Islet of Langerhans (tissue), 1 donor: ENCODE results near the gene L3MBTL4.
"Not testable (repeated sequence)": the region's sequence is repeated elsewhere in the genome, so short reads cannot be mapped to it uniquely, and the experiment has no call there.

ENCODE experiments used
- FAIRE-seq: peaks from one replicate; lab custom pipeline; 2011; peaks lifted over from hg19 to GRCh38; lab: Jason Lieb, UNC

Gene L3MBTL4

DNA sequence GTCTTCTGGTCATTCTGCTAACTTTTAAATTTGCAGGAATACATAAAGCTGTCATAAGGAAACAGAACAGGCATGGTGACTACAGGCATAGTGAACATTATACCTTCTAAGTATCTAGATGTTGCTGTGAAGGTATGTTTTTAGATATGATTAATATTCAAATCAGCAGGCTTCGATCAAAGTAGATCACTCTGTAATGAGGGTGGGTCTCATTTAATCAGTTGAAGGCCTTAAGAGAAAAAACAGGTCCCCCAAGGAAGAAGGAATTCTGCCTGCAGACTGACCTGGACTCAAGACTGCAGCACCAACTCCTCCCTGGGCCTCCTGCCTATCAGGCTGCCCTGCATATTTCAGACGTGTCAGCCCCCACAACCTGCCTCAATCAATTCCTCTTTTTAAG is 104.0 kb downstream of the L3MBTL4 start:
- no peak for FAIRE-seq

DNA sequence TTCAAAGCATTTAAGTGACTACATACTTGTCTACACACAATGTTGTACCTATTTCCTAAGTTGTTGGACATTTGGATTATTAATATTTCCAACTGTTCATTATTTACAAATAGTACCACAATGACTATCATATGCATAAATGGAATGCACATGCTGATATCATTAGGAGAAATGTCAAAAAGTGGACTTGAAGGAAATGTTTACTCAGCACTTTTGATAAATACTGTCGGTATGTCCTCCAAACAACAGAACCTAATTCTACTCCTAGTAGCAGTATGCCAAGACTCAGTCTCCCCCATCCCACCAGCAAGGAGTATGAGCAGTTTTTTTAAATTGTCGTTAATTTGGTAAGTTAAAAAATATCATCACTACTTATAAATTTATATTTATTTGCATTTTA is 116.8 kb downstream of the L3MBTL4 start:
- no peak for FAIRE-seq

DNA sequence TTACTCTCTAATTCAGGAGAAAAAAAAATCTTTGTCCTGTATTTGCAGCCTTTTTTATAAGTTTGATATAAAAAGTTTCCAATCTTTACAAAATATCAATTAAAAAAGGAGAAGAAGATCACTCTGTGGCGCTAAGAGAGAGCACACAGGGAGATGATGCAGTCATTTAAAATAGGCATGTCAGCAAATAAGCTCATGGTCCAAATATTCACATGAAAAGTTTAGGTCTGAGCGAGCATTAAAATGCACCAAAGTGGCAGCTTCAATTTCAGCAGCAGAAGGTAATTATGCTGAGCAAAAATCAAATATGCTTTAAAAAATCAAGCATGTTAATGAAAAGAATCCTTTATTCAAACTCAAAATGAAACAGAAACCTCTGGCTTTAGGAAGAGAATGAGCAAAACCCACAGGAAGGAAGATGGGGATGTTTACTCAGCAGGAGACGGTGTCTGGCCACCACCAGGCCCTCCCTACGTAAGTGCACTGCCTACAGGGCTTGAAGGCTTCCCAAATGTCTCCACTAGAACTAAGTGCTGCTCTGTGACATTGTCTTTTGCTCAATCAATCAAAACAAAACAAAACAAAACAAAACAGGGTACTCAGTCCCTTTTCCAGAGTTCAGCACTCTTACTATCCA is 120.4 kb downstream of the L3MBTL4 start:
- no peak for FAIRE-seq

DNA sequence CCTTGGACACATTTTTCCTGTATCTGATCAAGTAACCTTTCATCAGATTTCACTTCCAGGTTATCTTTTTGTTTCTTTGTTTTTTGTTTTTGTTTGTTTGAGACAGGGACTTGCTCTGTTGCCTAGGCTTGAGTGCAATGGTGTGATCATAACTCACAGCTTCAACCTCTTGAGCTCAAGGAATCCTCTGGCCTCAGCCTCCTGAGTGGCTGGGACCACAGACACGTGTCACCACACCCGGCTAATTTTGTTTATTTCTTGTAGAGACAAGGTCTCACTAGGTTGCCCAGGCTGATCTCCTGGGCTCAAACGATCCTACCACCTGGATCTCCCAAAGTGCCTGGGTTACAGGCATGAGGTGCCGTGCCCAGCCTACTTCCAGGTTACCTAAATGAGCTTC is 124.9 kb downstream of the L3MBTL4 start:
- FAIRE-seq, result no peak

DNA sequence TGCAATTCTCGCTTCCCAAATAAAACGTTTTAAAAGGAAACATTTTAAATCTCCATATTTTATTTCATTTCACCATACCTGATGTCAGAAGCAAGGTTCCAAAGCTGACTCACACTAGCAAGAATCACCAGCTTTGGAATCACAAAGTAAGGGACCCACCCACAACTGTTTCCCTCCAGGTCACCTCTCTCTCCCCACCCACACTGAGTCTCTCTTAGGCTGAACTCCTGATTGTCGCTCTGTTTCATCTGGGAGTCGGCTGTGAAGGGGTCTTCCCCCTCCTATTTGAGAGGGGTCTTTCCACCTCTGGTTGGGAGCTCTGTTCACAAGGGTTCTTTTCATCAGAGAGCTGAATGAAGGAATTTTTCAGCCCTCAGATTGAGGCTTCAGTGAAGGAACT is 128.1 kb downstream of the L3MBTL4 start:
- FAIRE-seq, result no peak

DNA sequence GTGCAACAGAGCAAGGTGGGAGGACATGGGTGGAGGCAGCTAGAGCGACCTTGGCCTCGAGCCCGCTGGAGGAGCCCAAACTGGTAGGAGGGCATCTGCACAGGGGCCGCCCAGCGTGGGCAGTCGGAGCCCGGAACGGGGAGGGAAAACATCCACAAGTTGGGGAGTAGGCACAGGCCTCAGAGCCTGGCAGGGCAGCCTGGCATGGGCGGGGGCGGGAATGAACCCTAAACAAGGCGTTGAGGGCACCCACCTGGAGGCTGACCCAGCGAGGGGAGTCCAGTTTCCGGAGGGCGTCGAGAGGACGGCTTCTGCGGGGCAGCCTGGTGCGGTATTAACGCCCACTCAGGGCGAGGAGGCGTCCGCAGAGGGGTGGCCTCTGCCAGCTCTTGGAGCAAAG is 129.9 kb downstream of the L3MBTL4 start:
- no peak for FAIRE-seq

DNA sequence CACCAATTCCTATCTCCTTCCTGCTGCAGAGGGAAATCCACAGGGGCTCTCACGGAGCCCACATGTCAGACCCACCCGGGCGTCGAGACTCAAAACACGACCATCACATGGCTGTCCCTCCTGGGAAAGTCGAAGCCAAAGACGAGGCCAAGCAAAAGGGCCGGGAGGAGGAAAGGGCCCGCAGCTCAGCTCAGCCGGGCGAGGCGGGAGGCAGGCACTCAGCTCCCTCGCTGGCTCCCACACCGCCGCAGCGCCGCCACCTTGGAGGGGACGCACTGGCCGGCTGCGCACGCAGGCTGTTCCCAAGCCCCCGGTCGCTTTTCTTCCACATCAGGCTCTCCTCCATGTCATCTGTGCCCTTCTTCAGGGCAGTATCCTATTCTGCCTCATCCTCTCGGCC is 130.4 kb downstream of the L3MBTL4 start:
- FAIRE-seq, result no peak

DNA sequence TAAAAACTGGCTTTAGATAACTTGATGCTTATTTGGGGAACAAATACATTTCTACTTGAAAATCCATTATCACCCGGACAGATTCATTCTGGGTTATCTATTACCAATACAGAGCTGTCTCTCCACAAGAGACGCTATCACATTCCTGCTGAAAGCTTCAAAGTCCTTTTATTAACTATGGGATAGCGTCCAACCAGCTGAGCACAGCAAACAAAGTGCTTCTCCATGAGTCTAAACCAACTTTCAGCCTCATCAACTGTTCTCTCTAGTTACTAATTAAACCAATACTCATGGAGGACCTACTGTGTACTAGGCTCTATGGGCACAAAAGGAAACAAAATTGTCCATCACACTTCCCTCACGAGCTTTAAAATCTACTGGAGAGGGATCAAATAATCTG is 132.8 kb downstream of the L3MBTL4 start:
- FAIRE-seq, result no peak

DNA sequence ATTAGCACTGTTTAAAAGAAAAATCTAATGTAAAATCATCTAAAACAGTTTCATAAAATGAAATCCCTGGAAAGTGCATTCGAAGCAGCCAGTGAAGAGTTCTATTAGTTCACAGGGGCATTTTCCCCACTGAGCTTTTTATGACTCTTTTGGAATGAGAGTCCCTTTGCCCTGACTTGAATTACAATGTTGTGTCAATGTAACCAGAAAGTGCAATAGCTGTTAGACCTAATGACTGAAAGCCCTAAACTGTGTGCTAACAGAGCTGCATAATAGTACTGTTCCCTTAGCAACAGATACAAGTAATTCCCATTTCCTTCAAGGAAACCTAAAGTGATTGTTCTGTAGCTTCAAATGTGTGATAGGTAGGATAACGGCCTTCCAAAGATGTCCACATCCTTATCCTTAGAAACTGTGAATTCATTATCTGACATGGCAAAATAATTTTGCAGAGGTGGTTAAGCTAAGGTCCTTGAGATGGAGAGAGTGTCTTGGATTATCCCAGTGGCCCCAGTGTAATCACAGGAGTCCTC is 134.4 kb downstream of the L3MBTL4 start:
- no peak for FAIRE-seq

DNA sequence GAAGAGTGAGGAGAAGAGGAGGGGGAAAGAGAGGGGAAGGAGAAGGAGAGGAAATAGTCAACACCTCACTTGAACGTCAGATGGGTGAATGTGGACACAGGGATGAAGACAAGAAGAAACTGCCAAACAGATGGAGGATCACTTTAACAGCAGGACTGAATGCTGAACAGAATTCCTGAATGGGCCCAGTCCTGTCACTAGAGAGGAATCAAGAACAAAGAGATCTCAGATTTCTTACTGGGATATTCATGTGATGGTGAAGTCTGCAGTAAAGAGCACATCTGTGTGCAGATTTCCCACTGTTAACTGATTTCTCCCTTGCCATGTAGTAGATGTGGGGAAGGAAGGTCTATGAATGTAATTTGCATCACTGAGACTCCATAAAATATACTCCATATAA is 135.4 kb downstream of the L3MBTL4 start:
- FAIRE-seq, result no peak

DNA sequence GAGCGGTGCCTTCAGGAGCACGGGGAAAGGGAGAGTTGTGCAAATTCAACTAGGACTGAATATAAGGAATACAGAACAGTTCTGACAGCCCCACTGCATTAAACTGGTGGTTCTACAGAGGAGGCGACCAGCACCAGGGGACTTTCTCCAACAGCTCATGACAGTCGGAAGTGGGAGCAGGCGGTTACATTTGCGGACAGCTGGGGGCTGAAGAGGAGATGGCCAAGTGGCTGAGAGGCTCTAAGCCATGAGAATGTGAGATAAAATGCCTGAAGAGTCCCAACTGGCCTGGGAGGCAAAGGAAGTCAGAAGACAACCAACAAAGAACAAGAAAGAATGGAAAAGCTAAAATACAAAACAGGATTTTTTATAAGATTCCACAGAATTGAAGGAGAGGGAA is 141.3 kb downstream of the L3MBTL4 start:
- FAIRE-seq, result no peak

DNA sequence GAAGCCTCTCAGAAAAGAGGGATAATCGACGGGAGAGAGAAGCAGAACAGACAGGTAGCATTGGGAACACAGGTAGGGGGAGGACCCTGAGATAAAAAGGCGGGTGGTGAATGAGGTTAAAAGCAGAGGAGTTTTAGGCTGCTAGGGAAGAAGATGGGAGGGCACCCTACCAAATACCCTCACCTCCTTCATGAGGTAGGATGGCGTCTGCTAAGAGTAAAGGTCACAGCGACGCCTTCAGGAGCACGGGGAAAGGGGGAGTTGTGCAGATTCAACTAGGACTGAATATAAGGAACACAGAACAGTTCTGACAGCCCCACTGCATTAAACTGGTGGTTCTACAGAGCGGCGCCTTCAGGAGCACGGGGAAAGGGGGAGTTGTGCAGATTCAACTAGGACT is 142.6 kb downstream of the L3MBTL4 start:
- FAIRE-seq, result not testable (repeated sequence)

DNA sequence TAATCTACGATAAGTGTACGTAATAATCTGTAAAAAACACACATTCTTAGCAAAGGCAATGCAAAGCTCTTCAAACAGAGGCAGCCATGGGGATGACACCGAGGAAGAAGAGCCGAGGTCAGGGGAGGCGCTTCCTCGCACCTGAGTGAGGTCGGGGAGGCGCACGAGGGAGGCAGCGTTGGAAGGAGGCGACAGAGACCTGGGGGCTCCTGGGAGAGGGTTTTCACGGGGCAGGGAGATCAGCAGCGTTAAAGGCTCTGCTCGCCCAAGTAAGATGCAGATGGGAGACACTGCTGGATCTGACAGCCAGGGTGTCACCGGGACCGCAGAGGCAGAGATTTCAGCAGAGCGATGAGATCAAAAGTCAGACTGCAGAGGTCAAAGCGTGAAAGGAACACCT is 143.1 kb downstream of the L3MBTL4 start:
- FAIRE-seq, result no peak

DNA sequence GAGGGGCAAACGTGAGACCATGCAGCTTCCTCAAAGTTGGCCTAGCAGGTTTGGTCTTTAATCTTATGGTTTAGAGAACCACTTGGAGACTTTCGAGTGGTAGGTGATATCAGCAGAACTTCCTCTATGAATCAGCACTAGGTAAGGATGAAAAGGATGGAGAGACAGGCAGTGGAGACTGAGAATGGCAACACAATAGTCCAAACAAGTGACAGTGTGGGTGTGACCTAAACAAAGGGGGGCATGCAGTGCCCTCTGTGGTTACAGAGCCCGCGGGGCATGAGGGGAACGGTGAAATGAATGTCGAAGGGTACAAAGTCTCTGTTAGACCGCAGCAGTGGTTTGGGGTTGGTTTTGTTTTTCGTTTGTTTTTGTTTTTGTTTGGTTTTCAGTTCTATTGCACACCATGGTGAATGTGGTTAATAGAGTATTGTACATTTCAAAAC is 143.9 kb downstream of the L3MBTL4 start:
- FAIRE-seq, result no peak

DNA sequence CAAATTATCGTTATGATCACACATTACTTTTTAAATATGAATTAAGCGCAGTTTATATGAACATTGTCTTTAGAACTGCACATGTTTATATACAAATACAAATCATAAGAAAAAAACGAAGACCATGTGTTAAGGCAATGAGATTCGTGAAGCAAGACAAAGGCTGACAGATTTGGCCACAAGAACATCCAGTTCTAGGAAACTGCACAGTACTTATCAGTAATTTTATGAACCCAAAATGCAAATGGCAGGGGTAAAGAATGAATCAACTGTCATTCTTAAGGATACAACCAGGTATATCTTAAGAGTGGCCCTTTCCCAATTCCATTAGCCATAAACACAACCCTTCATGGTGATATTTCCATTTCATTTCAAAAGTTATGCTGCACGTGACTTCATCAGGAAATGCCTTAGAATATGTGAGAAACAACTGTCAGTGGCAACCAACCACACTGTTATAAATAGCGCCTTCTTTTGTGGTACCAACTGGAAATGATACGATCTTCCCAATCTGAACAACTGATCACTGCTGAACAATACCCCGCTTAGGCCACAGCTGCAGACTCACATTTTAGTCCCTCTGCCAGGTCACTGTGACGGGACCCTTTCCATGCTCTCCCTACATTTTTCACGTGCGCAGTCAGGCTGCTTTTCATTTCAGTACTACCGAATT is 144.9 kb downstream of the L3MBTL4 start:
- no peak for FAIRE-seq

DNA sequence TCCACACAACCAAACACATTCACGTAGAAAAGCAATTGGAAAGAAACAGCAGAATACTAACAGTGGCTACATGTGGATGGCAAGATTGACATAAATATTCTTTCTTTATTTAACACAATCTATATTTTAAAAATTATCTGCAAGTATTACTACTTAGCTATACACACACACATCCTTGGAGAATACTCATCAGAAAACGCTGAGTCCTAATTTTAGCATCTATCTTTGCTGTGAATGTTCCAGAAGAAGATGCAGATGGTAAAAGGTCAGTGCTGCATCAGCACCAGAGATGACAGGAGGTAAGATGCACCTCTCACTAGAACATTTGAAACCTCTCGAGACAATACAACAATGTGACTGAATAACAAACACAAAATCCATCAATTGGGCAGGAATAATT is 148.5 kb downstream of the L3MBTL4 start:
- no peak for FAIRE-seq

DNA sequence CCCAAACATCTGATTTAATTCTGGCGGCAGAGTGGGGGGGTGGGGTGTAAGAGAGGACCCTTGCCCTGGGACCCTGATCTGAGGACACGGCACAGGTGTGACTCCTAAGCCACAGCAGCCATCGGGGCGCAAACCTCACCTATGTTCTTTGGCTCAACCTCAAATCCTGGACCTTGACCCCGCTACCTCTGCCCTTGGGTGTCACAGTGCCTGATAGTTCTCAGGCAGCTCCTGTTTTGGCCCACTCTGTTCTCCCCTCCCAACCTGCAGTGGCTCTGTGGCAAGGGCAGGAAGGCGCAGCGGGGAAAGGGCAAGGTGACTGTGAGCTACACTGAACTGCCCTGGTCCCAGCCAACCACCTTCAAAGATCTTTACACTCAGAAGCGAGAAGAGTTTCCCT is 152.8 kb downstream of the L3MBTL4 start:
- no peak for FAIRE-seq

DNA sequence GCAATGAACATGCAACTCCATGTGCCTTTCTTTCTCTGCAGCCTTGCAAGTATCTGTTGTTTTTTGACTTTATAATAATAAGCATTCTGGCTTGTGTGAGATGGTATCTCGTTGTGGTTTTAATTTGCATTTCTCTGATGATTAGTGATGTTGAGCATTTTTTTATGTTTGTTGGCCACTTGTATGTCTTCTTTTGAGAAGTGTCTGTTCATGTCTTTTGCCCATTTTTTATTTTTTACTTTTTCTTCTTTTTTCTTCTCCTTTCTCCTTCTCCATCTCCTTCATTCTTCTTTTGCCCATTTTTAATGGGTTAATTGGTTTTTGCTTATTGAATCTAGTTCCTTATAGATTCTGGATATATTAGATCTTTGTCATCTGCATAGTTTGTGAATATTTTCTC is 155.4 kb downstream of the L3MBTL4 start:
- FAIRE-seq, result not testable (repeated sequence)

DNA sequence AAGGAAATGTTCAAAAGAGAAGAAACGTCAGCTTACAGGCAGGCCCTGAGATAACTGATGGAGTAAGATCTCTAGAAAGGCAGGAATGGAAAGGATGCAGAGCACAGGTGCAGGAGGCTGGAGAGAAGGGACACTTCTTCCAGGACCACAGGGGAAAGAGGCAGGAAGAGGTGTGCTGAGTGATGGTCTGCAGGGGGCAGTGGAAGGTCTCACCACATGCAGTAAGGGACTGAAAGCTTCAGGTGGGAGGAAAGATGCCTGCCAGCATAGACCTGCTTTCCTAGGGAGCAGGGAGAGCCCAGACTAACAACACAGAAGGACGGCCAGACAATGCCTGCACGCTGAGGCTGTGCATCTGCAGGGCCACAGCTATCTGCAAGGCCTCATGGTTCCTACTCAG is 156.8 kb downstream of the L3MBTL4 start:
- no peak for FAIRE-seq

DNA sequence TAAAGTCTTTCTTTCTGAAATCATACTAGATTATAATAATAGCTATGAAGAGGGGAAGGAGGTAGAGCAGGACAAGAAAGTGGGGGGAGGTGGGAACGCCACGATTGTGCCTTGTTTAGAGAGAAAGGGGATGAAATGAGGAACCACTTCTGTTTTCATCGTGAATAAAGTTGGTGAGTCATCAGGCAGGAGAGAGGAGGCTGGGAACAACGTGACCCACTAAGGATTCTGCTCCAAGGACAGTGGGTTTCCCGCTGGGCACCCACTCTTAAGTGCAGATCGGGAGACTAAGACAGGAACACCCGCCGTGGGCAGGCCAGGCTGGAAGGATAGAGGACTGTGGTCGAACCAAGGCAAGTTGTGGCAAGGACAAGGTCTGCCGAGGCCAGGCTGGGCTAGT is 158.2 kb downstream of the L3MBTL4 start:
- no peak for FAIRE-seq

DNA sequence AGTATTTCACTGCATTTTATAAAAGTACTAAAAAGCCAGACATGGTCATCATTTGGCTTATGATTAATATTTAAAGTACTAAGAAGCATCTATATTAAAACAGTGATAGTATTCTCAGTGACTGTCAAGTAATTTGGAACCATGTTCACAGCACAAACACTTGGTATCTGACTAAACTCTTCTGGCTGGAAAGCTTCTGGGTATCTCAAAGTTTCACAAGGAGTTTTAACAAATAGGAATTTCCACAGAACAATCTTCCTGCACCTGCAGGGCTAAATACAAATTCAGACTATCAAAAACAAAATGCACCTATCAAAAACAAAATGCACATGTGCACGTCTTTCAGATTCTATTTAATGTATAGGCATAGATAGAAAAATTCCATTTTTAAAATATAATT is 158.8 kb downstream of the L3MBTL4 start:
- FAIRE-seq, result no peak

DNA sequence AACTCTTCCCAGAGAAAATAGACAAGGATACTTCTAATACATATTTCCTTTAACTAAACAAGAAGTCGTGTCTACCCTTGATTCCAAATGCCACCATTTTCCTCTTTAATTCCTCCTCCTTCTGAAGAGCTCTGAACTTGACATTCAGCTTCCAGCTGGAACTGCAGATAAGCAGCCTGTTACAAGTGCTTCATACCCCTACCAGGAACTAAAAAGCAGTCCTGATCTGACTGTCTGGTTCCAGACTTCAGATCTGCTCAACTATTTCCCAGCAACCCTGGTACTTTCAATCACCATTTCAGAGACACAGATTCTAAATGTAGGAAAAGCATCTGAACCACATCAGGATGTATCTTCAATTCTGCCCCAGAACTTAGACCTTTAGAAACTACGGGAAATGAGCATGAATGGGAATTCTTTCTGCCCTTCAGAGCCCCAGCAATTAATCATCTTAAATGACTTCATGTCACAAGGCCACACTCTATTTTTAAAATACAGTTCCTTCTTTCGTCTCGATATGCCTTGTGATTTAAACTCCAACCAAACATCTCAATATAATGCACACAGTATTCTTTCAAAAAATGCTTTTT is 159.5 kb downstream of the L3MBTL4 start:
- FAIRE-seq, result no peak

DNA sequence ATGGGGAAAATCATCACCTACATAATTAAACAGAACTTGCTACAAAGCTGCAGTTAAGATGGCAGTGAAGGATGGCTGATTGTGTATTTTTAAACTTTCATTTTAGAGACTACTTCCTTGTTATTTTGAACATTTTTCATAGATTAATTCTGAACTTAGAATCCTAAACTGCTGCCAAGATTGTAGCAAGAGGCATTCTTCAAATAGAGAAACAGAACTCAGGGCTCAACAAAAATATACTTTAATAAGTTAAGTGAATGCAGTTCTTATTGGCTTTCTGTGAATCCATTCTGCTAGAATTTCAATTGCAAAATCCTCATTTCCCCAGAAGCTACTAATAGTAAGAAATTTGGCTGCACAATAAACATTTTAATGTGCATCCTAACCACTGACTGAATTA is 160.3 kb downstream of the L3MBTL4 start:
- no peak for FAIRE-seq

DNA sequence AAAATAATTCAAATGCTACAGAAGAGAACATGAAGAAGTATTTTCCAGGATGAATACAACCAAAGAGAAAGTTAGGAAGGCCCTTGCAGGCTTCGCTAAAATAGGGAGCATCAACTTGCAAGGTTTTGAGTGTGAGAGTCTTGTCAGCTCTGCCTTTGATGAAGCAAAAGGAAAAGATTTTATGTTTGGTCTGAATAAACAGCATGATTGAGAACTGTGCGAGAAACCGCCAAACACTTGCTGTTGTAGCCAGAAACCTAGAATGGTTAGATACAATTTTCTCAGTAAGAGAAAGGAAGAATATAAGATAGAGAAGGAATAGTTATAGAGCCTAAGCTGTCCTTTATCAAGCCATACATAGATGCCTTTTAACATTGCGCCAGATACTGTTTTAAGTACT is 163.6 kb downstream of the L3MBTL4 start:
- no peak for FAIRE-seq
